HL-60 (cell line): ENCODE measurements around the gene SYT13.

ENCODE experiments used
- GABPA ChIP-seq: IDR thresholded peaks from 2 replicates; pipeline ENCODE4 v1.6.1; 2012; ENCODE audit warnings: low read depth
- POLR2AphosphoS5 ChIP-seq: IDR thresholded peaks from 2 replicates; pipeline ENCODE4 v1.6.1; 2012; ENCODE audit warnings: low read depth
- SPI1 ChIP-seq: IDR thresholded peaks from 2 replicates; pipeline ENCODE4 v1.6.1; 2012; ENCODE audit warnings: low read depth, mild to moderate bottlenecking, borderline replicate concordance
- TF ChIP-seq, protein P1 (sequence below): IDR thresholded peaks from one replicate; pipeline ENCODE4 v1.5.1; 2011; ENCODE audit warnings: low read length, control low read depth, inconsistent platforms; ENCODE audit not compliant: insufficient read depth

DNA sequence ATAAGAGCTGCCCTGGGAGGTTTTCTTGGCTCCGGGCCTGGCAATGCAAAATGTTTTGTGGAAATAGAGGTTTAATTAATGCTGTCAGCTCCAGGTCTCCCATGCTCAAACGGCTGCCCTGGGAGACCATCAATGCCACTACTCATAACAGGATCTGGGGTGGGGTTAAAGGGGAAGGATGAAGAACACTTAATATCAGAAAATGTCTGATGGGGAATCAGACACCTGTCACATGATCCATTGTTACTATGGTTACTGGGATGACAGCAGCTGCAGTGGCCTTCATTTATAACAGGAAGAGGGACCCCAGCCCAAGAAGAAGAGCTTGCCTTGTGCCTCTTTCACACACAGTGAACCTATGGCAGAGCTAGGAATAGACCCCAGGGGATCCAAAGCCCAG, 2.2 kb upstream of the SYT13 start:
- TF ChIP-seq, protein P1, sequence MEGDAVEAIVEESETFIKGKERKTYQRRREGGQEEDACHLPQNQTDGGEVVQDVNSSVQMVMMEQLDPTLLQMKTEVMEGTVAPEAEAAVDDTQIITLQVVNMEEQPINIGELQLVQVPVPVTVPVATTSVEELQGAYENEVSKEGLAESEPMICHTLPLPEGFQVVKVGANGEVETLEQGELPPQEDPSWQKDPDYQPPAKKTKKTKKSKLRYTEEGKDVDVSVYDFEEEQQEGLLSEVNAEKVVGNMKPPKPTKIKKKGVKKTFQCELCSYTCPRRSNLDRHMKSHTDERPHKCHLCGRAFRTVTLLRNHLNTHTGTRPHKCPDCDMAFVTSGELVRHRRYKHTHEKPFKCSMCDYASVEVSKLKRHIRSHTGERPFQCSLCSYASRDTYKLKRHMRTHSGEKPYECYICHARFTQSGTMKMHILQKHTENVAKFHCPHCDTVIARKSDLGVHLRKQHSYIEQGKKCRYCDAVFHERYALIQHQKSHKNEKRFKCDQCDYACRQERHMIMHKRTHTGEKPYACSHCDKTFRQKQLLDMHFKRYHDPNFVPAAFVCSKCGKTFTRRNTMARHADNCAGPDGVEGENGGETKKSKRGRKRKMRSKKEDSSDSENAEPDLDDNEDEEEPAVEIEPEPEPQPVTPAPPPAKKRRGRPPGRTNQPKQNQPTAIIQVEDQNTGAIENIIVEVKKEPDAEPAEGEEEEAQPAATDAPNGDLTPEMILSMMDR: no peak
- TF ChIP-seq GABPA: no peak
- TF ChIP-seq POLR2AphosphoS5: no peak
- no peak for TF ChIP-seq SPI1
